Inferior parietal cortex (tissue), 1 donor: Measurements from ENCODE around the gene PSMB10.
A peak's percentile ranks its signal among the peaks of the same experiment; 100 is the strongest.

Experiments
- DNase-seq: peaks from one replicate; pipeline ENCODE4 v3.0.0-alpha.2; 2016; ENCODE audit errors: extremely low spot score

PSMB10 gene

GRCh38 chr16:67892899-67893742, 43.5 kb downstream of the PSMB10 start, which contains the start of gene PSKH1:
Gene PSKH1 (plus strand): TSS chr16:67893254. CDS start chr16:67908750, 15,496 bp downstream.
- peak; percentile 89 for DNase-seq

DNA sequence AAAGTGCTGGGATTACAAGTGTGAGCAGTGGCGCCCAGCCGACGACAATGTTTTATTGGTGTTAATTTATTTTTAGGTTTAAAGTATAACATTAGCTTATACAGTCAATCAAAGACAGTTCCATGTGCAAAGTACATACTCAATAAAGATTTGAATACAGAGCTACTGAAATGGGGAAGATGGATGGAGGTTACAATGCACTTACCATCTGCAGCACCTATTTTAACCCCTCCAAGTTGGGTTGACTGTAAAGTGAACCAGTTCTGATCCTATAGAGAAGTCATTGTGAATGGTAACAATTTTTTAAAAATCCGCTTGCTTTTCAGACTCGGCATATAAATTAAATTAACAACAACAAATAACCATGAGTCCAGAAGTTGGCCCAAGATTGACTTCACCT, 44.3 kb downstream of the PSMB10 start:
- no peak for DNase-seq

- DNase-seq, result no peak
These were observed 48.3 kb downstream of the PSMB10 start for GRCh38 chr16:67888331-67888730.

DNA sequence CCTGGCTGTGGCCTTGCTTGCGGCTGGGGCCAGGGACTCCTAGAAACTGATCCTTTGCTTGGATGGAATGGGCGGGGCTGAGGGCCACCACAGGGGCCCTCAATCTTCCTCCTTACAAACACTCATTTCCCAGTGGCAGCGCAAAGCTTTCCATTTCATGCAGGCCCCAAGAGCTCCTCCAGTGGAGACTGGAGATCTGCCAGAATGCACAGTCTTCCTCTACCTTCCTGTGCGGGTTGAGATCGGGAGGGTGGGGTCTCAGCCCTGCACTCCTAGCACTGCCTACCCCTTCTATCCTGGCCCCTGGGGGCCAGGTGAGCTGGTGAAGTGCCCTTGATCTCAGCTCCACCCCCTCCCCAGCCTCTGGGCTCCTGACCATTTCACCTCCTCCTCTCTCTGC, 50.3 kb downstream of the PSMB10 start:
- no peak for DNase-seq

GRCh38 chr16:67885976-67886375, 50.7 kb downstream of the PSMB10 start:
- no peak for DNase-seq

DNA sequence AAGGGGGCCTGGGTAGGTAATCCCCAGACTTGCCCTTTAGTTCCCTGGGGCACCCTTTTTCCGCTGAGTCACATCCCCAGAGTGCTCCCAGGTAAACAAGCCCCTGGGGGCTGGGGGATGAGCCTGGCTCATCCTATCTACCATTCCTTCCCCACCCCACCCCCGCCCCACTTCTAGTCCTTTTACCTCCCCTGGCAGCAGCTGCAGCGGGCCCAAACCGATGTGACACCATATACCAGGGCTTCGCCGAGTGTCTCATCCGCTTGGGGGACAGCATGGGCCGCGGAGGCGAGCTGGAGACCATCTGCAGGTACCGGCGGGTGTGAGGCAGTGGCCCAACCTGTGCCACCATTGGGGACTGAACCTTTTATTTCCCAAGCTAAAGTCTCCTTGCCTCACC, 51.1 kb downstream of the PSMB10 start:
- no peak for DNase-seq

DNA sequence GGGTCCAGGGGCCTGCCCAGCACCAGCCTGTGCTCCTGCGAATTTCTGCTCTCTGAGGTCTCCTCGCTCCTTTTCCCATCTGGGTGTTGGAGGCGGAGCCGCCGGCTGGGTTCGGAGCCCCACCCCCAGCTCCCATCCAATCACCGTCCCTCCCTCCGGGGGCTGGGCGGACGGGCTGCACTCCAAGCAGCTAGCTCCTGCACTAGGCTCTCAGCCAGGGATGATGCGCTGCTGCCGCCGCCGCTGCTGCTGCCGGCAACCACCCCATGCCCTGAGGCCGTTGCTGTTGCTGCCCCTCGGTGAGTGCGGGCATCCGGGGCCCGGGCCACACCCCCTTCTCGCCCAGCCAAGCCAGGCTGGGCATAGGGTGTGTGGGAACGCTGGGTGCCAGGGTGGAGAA, 52.0 kb downstream of the PSMB10 start, which contains the start of gene NRN1L:
Gene NRN1L (plus strand): TSS at position 202 of the 400 bp plus-strand sequence. CDS start 19 bp downstream, at position 221.
- DNase-seq, result peak; percentile 83
